OCI-LY3 (cell line): ENCODE data around the gene RPS19.

Experiments used
- EZH2phosphoT487 ChIP-seq: fragments of 200-600 bp; shearing (Covaris generic); IDR thresholded peaks from 2 replicates; pipeline ENCODE4 v1.6.1; 2018; ENCODE audit warnings: antibody characterized with exemption, mixed run types, low read depth
- TF ChIP-seq, protein P1 (sequence below): fragments of 200-600, 300-600 bp; sonication (generic); IDR thresholded peaks from 2 replicates; pipeline ENCODE4 v1.5.1; 2014; ENCODE audit warnings: antibody characterized with exemption, low read length, low read depth

GRCh38 chr19:41876847-41877832, 17.1 kb downstream of the RPS19 start, which contains the start of gene CD79A:
- TF ChIP-seq EZH2phosphoT487, result no peak
- TF ChIP-seq, protein P1, sequence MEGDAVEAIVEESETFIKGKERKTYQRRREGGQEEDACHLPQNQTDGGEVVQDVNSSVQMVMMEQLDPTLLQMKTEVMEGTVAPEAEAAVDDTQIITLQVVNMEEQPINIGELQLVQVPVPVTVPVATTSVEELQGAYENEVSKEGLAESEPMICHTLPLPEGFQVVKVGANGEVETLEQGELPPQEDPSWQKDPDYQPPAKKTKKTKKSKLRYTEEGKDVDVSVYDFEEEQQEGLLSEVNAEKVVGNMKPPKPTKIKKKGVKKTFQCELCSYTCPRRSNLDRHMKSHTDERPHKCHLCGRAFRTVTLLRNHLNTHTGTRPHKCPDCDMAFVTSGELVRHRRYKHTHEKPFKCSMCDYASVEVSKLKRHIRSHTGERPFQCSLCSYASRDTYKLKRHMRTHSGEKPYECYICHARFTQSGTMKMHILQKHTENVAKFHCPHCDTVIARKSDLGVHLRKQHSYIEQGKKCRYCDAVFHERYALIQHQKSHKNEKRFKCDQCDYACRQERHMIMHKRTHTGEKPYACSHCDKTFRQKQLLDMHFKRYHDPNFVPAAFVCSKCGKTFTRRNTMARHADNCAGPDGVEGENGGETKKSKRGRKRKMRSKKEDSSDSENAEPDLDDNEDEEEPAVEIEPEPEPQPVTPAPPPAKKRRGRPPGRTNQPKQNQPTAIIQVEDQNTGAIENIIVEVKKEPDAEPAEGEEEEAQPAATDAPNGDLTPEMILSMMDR, result no peak
